Stimulated activated naive B cell treated with anti-CD40 and anti-IgM and Interleukin-4, amounts not matched to agents 10 μg/mL and 1 μg/mL and 100 μg/mL, for 72 hours (primary cell): Measurements from ENCODE around the gene SLC17A1.
"Not testable (repeated sequence)": the region's sequence is repeated elsewhere in the genome, so short reads cannot be mapped to it uniquely, and the experiment has no call there.

Experiments used
- ATAC-seq, 2 donors: fragments of 150-1000 bp; cut with Tn5 transposase; replicated peaks; 2 replicates each; pipeline ENCODE4 v1.10.0; 2021; ENCODE audit warnings: moderate library complexity in 1 of 2
- DNase-seq: peaks from one replicate; pipeline ENCODE4 v3.0.0; 2021
- H3K27ac Mint-ChIP-seq: one replicate; pipeline ENCODE4 v1.8.0; 2022; ENCODE audit warnings: mild to moderate bottlenecking, mixed read lengths
- H3K27me3 Mint-ChIP-seq, 2 donors: one replicate each; pipeline ENCODE4 v1.8.0; 2022; ENCODE audit warnings: mixed read lengths in 2 of 2
- H3K36me3 Mint-ChIP-seq, 2 donors: one replicate each; pipeline ENCODE4 v1.8.0; 2022; ENCODE audit warnings: mixed read lengths in 2 of 2, mild to moderate bottlenecking in 1 of 2
- H3K4me1 Mint-ChIP-seq, 2 donors: one replicate each; pipeline ENCODE4 v1.8.0; 2022; ENCODE audit warnings: mixed read lengths in 2 of 2, mild to moderate bottlenecking in 1 of 2
- H3K4me3 Mint-ChIP-seq, 2 donors: one replicate each; pipeline ENCODE4 v1.8.0; 2022; ENCODE audit warnings: mild to moderate bottlenecking in 2 of 2, mixed read lengths in 2 of 2, moderate library complexity in 1 of 2
- H3K9me3 Mint-ChIP-seq, 2 donors: one replicate each; pipeline ENCODE4 v1.8.0; 2022; ENCODE audit warnings: mixed read lengths in 2 of 2, mild to moderate bottlenecking in 1 of 2

Gene SLC17A1

GRCh38 chr6:25757936-25758642 lies 73.8 kb downstream of the SLC17A1 start:
- Mint-ChIP-seq H3K36me3 (no peaks in the 10 kb centered on the region), H3K4me1 (no peaks in the 10 kb centered on the region), H3K4me3 (no peak overlapping the region), H3K27ac (no peak overlapping the region), H3K9me3 (no peaks in the 10 kb centered on the region), H3K27me3 (peaks cover 0 to 11% of the 10 kb centered on the region in 2 donors)
- ATAC-seq: no peak
- DNase-seq: no peak

DNA sequence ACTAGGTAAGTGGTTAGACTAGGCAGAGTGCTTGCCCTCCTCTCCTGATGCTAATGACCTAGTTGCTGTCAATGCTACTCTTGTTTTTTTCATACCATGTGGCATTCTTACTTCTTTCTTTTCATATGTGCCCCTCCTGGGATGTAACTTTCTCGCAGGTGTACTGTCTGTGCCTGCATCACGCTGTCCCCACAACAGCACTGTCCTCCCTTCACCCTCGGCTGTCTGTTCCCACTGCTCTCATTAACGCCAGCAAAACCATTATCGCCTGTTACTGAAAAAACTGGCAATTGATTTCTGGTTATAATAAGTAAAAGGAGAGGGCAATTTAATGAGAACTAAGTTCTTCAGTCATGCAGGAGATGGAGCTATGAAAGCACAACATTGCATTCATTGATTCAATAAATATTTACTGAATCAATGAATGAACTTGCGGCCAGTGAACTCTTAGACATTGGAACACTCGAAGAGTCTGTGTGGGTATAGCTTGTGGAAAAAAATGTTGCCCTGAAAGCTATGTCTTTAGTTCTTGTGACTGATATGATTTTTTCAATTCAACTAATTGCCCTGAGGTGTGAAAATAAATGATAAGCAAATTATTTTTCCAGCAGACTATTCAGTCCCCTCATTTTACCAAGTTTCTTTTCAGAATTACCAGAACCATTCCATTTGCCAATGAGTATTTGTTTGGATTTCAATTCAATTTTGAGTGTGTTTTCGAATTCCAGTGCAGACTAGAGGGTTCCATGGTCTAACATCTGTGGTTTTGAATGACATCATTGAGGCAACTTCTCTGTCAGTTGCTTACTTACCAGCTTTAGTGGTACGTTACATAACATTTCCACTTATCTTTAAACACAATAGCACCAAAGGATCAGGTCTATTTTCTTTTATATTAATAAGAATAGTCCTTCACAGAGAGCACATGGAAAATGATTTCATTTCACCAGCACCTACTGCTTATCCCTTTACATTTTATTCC lies 75.2 kb downstream of the SLC17A1 start:
- no peaks in the 10 kb centered on the region for H3K9me3 Mint-ChIP-seq
- H3K4me3 Mint-ChIP-seq: no peak overlapping the region
- no peaks in the 10 kb centered on the region for H3K36me3 Mint-ChIP-seq
- DNase-seq (no peak), ATAC-seq (no peak)
- H3K27me3 Mint-ChIP-seq: peaks cover 0 to 11% of the 10 kb centered on the region in 2 donors
- no peak overlapping the region for H3K27ac Mint-ChIP-seq
- no peaks in the 10 kb centered on the region for H3K4me1 Mint-ChIP-seq

- H3K36me3 Mint-ChIP-seq: no peaks in the 10 kb centered on the region
- H3K27ac Mint-ChIP-seq: no peak overlapping the region
- no peak for DNase-seq
- ATAC-seq: no peak
- H3K4me1 Mint-ChIP-seq: peaks cover 0 to 1% of the 10 kb centered on the region in 2 donors
- H3K9me3 Mint-ChIP-seq: no peaks in the 10 kb centered on the region
- H3K27me3 Mint-ChIP-seq: peaks cover 0 to 11% of the 10 kb centered on the region in 2 donors
- no peak overlapping the region for H3K4me3 Mint-ChIP-seq
Observed at GRCh38 chr6:25755483-25755882, 76.4 kb downstream of the SLC17A1 start.

GRCh38 chr6:25754535-25754934 lies 77.3 kb downstream of the SLC17A1 start, which contains the start of gene SLC17A4:
SLC17A4 (plus strand) TSS chr6:25754742; CDS start chr6:25761963, 7,221 bp downstream.
- no peaks in the 10 kb centered on the region for H3K36me3 Mint-ChIP-seq

GRCh38 chr6:25753079-25753478 lies 78.8 kb downstream of the SLC17A1 start:
- H3K27me3 Mint-ChIP-seq: peaks cover 0 to 6% of the 10 kb centered on the region in 2 donors
- no peak overlapping the region for H3K27ac Mint-ChIP-seq
- DNase-seq (no peak), ATAC-seq (no peak)
- H3K9me3 Mint-ChIP-seq: no peaks in the 10 kb centered on the region
- peaks cover 5 to 13% of the 10 kb centered on the region in 2 donors for H3K4me1 Mint-ChIP-seq
- H3K36me3 Mint-ChIP-seq: no peaks in the 10 kb centered on the region
- H3K4me3 Mint-ChIP-seq: no peak overlapping the region

More at GRCh38 chr6:25754535-25754934, 77.3 kb downstream of the SLC17A1 start, which contains the start of gene SLC17A4:
- Mint-ChIP-seq H3K9me3 (no peaks in the 10 kb centered on the region), H3K27me3 (peaks cover 0 to 11% of the 10 kb centered on the region in 2 donors), H3K4me1 (peaks cover 3 to 11% of the 10 kb centered on the region in 2 donors), H3K27ac (no peak within 1 kb of the TSS), H3K4me3 (no peak within 1 kb of the TSS)
- no peak for ATAC-seq
- no peak for DNase-seq

GRCh38 chr6:25750906-25751305 lies 80.9 kb downstream of the SLC17A1 start:
- Mint-ChIP-seq H3K27ac (no peak overlapping the region), H3K36me3 (no peaks in the 10 kb centered on the region), H3K9me3 (no peaks in the 10 kb centered on the region), H3K27me3 (peaks cover 0 to 2% of the 10 kb centered on the region in 2 donors), H3K4me3 (no peak overlapping the region), H3K4me1 (peaks cover 5 to 13% of the 10 kb centered on the region in 2 donors)
- DNase-seq (no peak), ATAC-seq (no peak)

DNA sequence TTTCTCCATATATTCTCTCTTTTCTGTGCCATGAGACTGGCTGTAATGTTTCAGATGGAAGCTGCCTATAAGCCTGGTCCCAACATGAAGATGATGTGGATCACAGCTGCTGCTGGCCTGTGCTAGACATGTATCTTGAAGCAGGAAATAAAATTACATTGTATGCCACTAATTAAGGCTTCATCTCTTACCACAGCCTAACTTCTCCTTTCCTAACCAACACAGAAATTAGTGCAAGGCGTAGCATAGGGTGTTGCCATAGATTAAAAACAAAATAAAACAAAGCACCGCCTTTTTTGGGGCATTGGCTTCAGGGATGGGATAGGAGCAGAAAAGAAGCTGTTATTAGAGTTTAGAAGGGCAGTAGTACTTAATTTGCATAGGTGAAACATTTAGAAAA lies 82.0 kb downstream of the SLC17A1 start:
- Mint-ChIP-seq H3K4me1 (peaks cover 5 to 13% of the 10 kb centered on the region in 2 donors), H3K27ac (no peak overlapping the region), H3K4me3 (no peak overlapping the region), H3K9me3 (no peaks in the 10 kb centered on the region), H3K27me3 (no peaks in the 10 kb centered on the region), H3K36me3 (no peaks in the 10 kb centered on the region)
- peak; percentile 85 to 88 for ATAC-seq
- DNase-seq: no peak

GRCh38 chr6:25748601-25749517 lies 83.0 kb downstream of the SLC17A1 start:
- H3K36me3 Mint-ChIP-seq, ATAC-seq, H3K27ac Mint-ChIP-seq, DNase-seq, H3K9me3 Mint-ChIP-seq, H3K4me3 Mint-ChIP-seq, H3K27me3 Mint-ChIP-seq: not testable (repeated sequence)
- H3K4me1 Mint-ChIP-seq: peaks cover 8 to 13% of the 10 kb centered on the region in 2 donors

GRCh38 chr6:25748049-25748448 lies 83.8 kb downstream of the SLC17A1 start:
- no peaks in the 10 kb centered on the region for H3K36me3 Mint-ChIP-seq
- ATAC-seq (no peak), DNase-seq (no peak)
- no peak overlapping the region for H3K27ac Mint-ChIP-seq
- no peak overlapping the region for H3K4me3 Mint-ChIP-seq
- H3K9me3 Mint-ChIP-seq: no peaks in the 10 kb centered on the region
- H3K4me1 Mint-ChIP-seq: peaks cover 11 to 13% of the 10 kb centered on the region in 2 donors
- no peaks in the 10 kb centered on the region for H3K27me3 Mint-ChIP-seq

- no peak overlapping the region for H3K27ac Mint-ChIP-seq
- H3K4me3 Mint-ChIP-seq: no peak overlapping the region
- ATAC-seq (no peak), DNase-seq (no peak)
- no peaks in the 10 kb centered on the region for H3K36me3 Mint-ChIP-seq
- no peaks in the 10 kb centered on the region for H3K27me3 Mint-ChIP-seq
- H3K9me3 Mint-ChIP-seq: no peaks in the 10 kb centered on the region
- H3K4me1 Mint-ChIP-seq: peaks cover 11 to 13% of the 10 kb centered on the region in 2 donors
Observed at GRCh38 chr6:25747477-25747876, 84.4 kb downstream of the SLC17A1 start.

GRCh38 chr6:25746968-25747367 lies 84.9 kb downstream of the SLC17A1 start:
- no peaks in the 10 kb centered on the region for H3K9me3 Mint-ChIP-seq
- H3K27ac Mint-ChIP-seq: no peak overlapping the region
- ATAC-seq: no peak
- no peaks in the 10 kb centered on the region for H3K36me3 Mint-ChIP-seq
- DNase-seq: no peak
- H3K27me3 Mint-ChIP-seq: no peaks in the 10 kb centered on the region
- no peak overlapping the region for H3K4me3 Mint-ChIP-seq
- H3K4me1 Mint-ChIP-seq: peaks cover 11 to 13% of the 10 kb centered on the region in 2 donors

DNA sequence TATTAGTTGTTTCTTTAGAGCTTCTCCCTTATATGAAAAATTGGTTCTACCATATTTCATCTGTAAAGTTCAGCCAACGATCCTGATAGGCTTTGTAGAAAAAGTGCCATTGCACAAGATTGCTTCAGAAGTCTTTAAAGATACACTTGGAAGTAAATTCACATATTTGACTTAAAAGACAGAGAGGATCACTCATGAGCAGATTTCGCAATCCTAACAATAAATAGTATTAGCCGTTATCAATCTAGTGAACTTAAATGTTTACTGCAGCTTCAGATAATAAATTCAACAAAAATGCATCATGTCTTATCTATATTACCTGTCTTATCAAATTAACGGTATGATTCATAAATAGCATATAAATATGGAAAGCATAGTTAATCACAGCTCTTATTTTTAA lies 86.0 kb downstream of the SLC17A1 start:
- Mint-ChIP-seq H3K36me3 (no peaks in the 10 kb centered on the region), H3K27me3 (no peaks in the 10 kb centered on the region), H3K4me3 (no peak overlapping the region), H3K4me1 (peaks cover 11 to 13% of the 10 kb centered on the region in 2 donors), H3K9me3 (peaks cover 0 to 2% of the 10 kb centered on the region in 2 donors), H3K27ac (no peak overlapping the region)
- ATAC-seq (no peak), DNase-seq (no peak)

DNA sequence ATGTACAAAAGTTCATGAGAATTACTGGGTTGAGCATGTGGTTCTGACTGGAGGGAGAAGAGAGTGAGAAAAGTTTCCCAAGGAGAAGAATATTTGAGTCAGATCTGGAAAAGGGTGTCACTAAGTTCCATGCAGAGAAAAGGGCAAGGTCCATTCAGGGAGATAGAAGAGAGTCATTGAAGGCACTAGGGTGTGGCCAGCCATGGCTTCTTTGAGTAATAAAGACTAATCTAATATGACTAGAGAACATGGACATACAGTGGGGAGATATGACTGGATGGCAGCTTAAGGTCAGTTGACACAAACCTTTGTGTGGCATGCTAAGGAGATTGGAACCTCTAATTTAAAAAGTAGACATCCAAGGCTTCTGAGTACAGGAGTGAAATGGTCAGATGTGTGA lies 88.0 kb downstream of the SLC17A1 start:
- DNase-seq: no peak
- H3K36me3 Mint-ChIP-seq: no peaks in the 10 kb centered on the region
- ATAC-seq: peak; percentile 72 to 91
- H3K4me1 Mint-ChIP-seq: peaks cover 0 to 8% of the 10 kb centered on the region in 2 donors
- peaks cover 0 to 2% of the 10 kb centered on the region in 2 donors for H3K9me3 Mint-ChIP-seq
- H3K27me3 Mint-ChIP-seq: no peaks in the 10 kb centered on the region
- H3K4me3 Mint-ChIP-seq: no peak overlapping the region
- no peak overlapping the region for H3K27ac Mint-ChIP-seq

- Mint-ChIP-seq H3K27me3 (peaks cover 24 to 51% of the 10 kb centered on the region in 2 donors), H3K4me1 (no peaks in the 10 kb centered on the region), H3K4me3 (no peak overlapping the region), H3K36me3 (no peaks in the 10 kb centered on the region), H3K9me3 (peaks cover 11 to 12% of the 10 kb centered on the region in 2 donors), H3K27ac (no peak overlapping the region)
- ATAC-seq (no peak), DNase-seq (no peak)
Observed at GRCh38 chr6:25735261-25735660, 96.6 kb downstream of the SLC17A1 start.
